ENCODE results near the gene CNIH3.

Gene CNIH3

DNA sequence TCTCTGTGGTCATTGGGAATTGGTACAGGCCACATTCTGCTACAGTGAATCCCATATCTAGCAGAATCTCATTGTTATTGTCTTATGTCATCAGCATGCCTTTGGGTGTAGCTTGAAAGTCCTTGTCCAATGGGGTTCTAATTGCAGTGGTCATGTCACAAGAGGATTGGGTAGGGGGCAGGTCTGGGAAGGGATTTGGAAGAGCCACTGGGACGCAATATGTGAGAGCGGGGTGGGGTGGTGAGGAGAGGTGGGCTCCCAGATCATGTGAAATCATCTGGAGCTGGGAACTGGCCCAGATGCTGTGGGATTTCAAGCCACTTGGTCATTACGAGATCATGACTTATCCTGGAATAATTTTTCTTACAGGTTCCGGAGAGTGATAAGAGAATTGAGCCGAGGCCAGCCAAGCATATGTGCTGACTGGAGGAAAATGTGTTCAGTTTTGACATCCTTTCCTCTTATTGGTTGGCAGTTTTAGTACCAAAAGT lies 16.3 kb downstream of the CNIH3 start:
- Mint-ChIP-seq H3K27me3 (ENCODE audit: low read depth) (peaks cover 10% of the 10 kb centered on the region), H3K9me3 (no peaks in the 10 kb centered on the region), H3K4me3 (peak overlapping the region in 2 of 3 experiments; percentile 11 to 22), H3K4me1 (peaks cover 53% of the 10 kb centered on the region), H3K36me3 (ENCODE audit: low read depth) (no peaks in the 10 kb centered on the region), H3K27ac (peak overlapping the region in 2 of 3 experiments; percentile 97)
- TF ChIP-seq, protein P1, sequence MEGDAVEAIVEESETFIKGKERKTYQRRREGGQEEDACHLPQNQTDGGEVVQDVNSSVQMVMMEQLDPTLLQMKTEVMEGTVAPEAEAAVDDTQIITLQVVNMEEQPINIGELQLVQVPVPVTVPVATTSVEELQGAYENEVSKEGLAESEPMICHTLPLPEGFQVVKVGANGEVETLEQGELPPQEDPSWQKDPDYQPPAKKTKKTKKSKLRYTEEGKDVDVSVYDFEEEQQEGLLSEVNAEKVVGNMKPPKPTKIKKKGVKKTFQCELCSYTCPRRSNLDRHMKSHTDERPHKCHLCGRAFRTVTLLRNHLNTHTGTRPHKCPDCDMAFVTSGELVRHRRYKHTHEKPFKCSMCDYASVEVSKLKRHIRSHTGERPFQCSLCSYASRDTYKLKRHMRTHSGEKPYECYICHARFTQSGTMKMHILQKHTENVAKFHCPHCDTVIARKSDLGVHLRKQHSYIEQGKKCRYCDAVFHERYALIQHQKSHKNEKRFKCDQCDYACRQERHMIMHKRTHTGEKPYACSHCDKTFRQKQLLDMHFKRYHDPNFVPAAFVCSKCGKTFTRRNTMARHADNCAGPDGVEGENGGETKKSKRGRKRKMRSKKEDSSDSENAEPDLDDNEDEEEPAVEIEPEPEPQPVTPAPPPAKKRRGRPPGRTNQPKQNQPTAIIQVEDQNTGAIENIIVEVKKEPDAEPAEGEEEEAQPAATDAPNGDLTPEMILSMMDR (IDR thresholded peaks at IDR 0.05; ENCODE audit: unreplicated experiment in 3 of 3): no peak

DNA sequence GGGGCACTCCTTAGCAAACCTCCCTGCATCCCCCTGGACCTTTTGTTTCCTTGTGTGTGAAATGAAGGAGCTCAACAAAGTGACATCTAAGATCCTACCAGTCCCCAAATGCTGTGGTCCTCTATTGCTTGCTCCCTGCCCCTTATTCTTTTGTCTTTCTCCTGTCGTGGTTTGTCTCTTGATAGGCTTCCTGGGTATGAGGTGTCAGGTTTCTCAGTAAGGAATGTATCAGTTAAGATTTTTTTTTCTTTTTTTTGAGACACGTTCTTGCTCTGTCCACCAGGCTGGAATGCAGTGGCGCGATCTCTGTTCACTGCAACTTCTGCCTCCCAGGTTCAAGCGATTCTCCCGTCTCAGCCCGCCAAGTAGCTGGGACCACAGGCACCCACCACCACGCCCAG lies 16.8 kb downstream of the CNIH3 start:
- no peak overlapping the region for H3K4me3 Mint-ChIP-seq
- peak overlapping the region in 2 of 3 experiments; percentile 84 to 97 for H3K27ac Mint-ChIP-seq
- H3K36me3 Mint-ChIP-seq (ENCODE audit: low read depth): no peaks in the 10 kb centered on the region
- H3K9me3 Mint-ChIP-seq: no peaks in the 10 kb centered on the region
- peaks cover 57% of the 10 kb centered on the region for H3K4me1 Mint-ChIP-seq
- TF ChIP-seq, protein P1 (IDR thresholded peaks at IDR 0.05; ENCODE audit: unreplicated experiment in 3 of 3): no peak
- H3K27me3 Mint-ChIP-seq (ENCODE audit: low read depth): peaks cover 10% of the 10 kb centered on the region

DNA sequence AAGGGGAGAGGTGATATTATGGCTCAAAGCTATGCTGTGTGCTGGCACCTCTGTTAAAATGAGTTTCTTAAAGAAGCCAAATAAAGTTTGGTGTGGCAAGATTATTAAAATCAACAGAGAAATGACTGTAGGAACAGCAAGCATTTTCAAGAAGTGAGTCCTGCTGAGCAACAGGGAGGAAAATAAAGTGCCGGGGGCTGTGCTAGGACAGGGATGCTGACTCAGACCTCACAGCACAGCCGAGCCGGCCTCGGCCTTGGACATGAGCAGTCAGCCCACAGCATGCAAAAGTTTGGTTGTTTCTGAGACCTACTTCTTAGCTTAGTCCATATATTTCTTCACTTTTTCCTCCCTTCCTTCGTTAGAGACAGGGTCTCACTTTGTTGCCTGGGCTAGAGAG lies 19.2 kb downstream of the CNIH3 start:
- TF ChIP-seq, protein P1 (IDR thresholded peaks at IDR 0.05; ENCODE audit: unreplicated experiment in 3 of 3): no peak
- Mint-ChIP-seq H3K4me1 (peaks cover 58% of the 10 kb centered on the region), H3K27me3 (ENCODE audit: low read depth) (peaks cover 9% of the 10 kb centered on the region), H3K36me3 (ENCODE audit: low read depth) (no peaks in the 10 kb centered on the region), H3K9me3 (no peaks in the 10 kb centered on the region), H3K27ac (peak overlapping the region in 1 of 3 experiments; percentile 97), H3K4me3 (no peak overlapping the region)

DNA sequence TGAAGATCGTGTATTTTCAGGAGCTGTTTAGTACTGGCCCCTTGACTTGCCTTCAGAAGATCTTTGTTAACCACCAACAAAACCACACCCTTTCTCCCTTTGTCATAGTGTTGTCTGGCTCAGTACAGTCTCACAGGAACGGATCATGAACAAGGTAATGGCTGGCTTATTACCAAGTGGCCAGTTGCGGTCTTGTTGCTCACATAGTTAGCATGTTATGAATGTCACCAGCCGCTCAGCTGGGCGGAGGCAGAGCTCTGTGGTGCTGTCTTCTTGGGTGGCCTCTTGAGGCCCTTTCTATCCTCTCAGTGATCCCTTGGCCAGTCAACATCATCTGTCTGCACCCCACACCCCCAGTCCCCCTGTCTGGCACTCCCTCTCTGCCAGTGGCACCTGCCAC lies 21.4 kb downstream of the CNIH3 start:
- no peaks in the 10 kb centered on the region for H3K36me3 Mint-ChIP-seq (ENCODE audit: low read depth)
- H3K4me3 Mint-ChIP-seq: no peak overlapping the region
- TF ChIP-seq, protein P1 (IDR thresholded peaks at IDR 0.05; ENCODE audit: unreplicated experiment in 3 of 3): no peak
- H3K9me3 Mint-ChIP-seq: no peaks in the 10 kb centered on the region
- peaks cover 12% of the 10 kb centered on the region for H3K27me3 Mint-ChIP-seq (ENCODE audit: low read depth)
- peaks cover 44% of the 10 kb centered on the region for H3K4me1 Mint-ChIP-seq
- peak overlapping the region in 2 of 3 experiments; percentile 44 to 61 for H3K27ac Mint-ChIP-seq

DNA sequence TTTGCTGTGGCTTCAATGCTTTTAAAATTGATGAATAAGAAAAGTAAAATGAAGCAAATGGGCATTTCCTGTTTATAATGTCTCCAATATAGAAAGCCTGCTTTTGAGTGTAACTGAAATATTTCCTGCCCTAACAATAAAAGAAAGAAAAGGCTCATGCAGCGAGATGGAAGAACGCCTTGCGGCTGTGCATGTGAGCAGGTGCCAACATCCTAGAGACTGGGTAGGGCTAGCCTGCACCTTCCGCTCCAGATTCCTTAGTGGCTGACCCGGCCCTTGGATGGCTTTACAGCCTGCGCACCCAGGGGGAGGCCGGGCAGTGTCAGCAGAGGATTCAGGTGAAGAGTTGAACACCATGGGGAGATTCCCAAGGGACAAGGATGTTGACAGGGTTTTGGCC lies 21.8 kb downstream of the CNIH3 start:
- peak overlapping the region in 2 of 3 experiments; percentile 44 to 61 for H3K27ac Mint-ChIP-seq
- H3K27me3 Mint-ChIP-seq (ENCODE audit: low read depth): peaks cover 12% of the 10 kb centered on the region
- H3K9me3 Mint-ChIP-seq: no peaks in the 10 kb centered on the region
- no peak overlapping the region for H3K4me3 Mint-ChIP-seq
- peaks cover 40% of the 10 kb centered on the region for H3K4me1 Mint-ChIP-seq
- TF ChIP-seq, protein P1 (IDR thresholded peaks at IDR 0.05; ENCODE audit: unreplicated experiment in 3 of 3): no peak
- H3K36me3 Mint-ChIP-seq (ENCODE audit: low read depth): no peaks in the 10 kb centered on the region

DNA sequence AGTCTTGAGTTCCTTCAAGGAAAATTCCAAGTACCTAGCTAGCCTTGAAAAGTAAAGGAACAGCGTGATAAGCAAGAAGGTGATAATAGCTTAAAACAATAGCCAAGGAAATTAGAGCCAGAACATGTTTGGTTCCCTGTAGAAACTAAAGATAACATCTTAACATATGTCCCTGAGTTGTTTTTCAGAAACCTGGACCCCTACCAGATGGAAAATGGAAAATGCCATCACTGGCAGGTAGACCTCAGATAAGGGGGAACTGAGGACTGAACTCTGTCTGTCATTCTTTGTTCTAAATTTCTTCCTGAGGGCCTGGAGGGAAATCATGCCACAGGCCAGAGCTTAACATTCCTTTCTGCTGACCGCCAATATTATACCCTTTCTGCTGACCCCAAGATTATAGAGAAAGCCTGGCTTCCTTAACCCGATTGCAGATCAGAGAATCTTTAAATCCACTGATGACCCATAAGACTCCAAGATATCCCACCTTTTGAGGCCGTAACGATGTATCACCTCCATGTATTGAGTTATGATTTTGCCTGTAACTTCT lies 23.4 kb downstream of the CNIH3 start:
- Mint-ChIP-seq H3K27ac (peak overlapping the region in 1 of 3 experiments; percentile 9), H3K9me3 (no peaks in the 10 kb centered on the region), H3K27me3 (ENCODE audit: low read depth) (peaks cover 17% of the 10 kb centered on the region), H3K4me1 (peaks cover 26% of the 10 kb centered on the region), H3K4me3 (no peak overlapping the region), H3K36me3 (ENCODE audit: low read depth) (no peaks in the 10 kb centered on the region)
- TF ChIP-seq, protein P1 (IDR thresholded peaks at IDR 0.05; ENCODE audit: unreplicated experiment in 3 of 3): no peak

All from nephron (organoid).